AG04450 (cell line): Measurements from ENCODE around the gene FERMT3. TPM values are rescaled to one million over a fixed set of nuclear protein-coding genes. Genes with fewer than 3 reads are reported as not detected.
"Not testable (repeated sequence)": the region's sequence is repeated elsewhere in the genome, so short reads cannot be mapped to it uniquely, and the experiment has no call there.

ENCODE experiments used
- CTCF ChIA-PET: fragments of 300-600, 350-600 bp; formaldehyde crosslinking; extraction: SDS; loops from one replicate; lab custom pipeline; 2022; ENCODE audit warnings: antibody characterized with exemption, inconsistent platforms; lab: Charles Lee
- POLR2A ChIA-PET: fragments of 350-600 bp; formaldehyde crosslinking; extraction: SDS; loops from one replicate; lab custom pipeline; 2021; ENCODE audit warnings: antibody characterized with exemption, inconsistent platforms; lab: Yijun Ruan, JAX
- DNase-seq: peaks from one replicate; pipeline ENCODE4 v3.0.0-alpha.2; 2011; ENCODE audit warnings: low read depth, low spot score
- H3K27ac ChIP-seq: one replicate; pipeline ENCODE4 v1.5.1; 2012; ENCODE audit warnings: low read depth, low read length, control low read depth
- H3K27me3 ChIP-seq: one replicate; pipeline ENCODE4 v1.6.0; 2012; ENCODE audit warnings: low read length; ENCODE audit not compliant: control insufficient read depth, insufficient read depth
- H3K4me3 ChIP-seq: 2 replicates; pipeline ENCODE4 v1.5.1; 2011; ENCODE audit warnings: mild to moderate bottlenecking, low read depth, low read length, control low read depth
- H3K9me3 ChIP-seq: 2 replicates; pipeline ENCODE4 v1.5.1; 2012; ENCODE audit warnings: low read length; ENCODE audit not compliant: control insufficient read depth, insufficient read depth
- polyA minus RNA-seq: library from RNA; depleted of rRNA, polyadenylated mRNA; stranded (reverse); fragments of >200 nt; gene quantifications from 2 replicates; pipeline ENCODE4 v1.2.3, GENCODE V29; 2011; rRNA and poly(A)+ RNA removed
- polyA plus RNA-seq: library from polyadenylated mRNA; depleted of rRNA; stranded (reverse); fragments of >200 nt; gene quantifications from 2 replicates; pipeline ENCODE4 v1.2.3, GENCODE V29; 2011; rRNA removed
- TF ChIP-seq, protein P1 (sequence below): IDR thresholded peaks from 2 replicates; pipeline ENCODE4 v1.5.1; 2011; ENCODE audit warnings: low read depth, low read length, control low read depth, inconsistent platforms

FERMT3 gene
- 0.38 and 0.72 TPM in 2 replicates for polyA plus RNA-seq
- 0.26 TPM in 1 of 2 replicates, not detected in the other for polyA minus RNA-seq

DNA sequence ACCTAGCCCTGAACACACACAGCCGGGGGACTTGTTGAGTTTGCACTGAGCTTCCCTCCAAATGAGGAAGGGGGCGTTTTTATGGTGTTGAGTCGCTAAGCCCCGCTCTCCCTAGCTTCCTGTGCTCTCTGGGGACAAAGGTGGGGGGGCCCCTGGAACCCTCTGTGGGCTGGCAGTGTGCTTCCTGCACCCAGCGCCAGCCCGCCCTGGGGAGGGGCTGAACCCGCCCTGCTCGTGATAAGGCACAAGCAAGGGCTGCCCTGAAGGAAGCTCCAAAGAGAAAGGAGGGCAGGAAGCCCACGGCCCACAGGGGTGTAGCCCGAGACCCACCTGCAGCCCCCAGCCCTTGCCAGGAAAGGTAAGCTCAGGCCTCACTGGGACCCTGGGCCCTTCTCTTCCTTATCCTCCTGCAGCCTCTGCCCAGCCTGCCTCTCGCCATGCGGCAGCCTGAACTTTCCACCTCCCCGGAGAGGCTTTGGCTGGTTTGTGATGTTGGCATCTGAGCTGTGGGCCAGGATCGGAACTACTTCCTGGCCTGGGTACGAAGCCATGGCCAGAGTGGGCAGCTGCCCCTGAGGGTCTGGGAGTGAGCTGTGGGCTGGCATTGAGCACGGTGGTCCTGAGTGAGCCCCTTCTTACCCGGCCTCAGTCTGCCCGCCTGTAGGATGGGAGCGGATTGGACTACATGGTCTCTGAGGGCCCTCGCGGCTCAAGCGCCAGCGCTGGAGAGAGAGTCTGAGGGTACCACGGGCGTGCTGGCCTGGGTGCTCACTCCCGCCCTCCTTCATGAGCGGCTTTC is at the start of gene FERMT3:
TSS of gene FERMT3 (plus strand) at position 265 of the 799 bp plus-strand sequence. CDS start 644 bp downstream, outside the sequence.
- no peaks in the 10 kb centered on the region; the same call in 1 of the 2 replicates for H3K9me3 ChIP-seq
- peak within 1 kb of the TSS; percentile 57 for H3K27ac ChIP-seq
- ChIA-PET POLR2A (interaction anchor here (1.0 to 3.4 kb wide), 5 partner anchors 11 to 111 kb away, joined by 3 to 27 read pairs (median 5); partner anchors contain the start of genes NUDT22, PRDX5, STIP1 and TRMT112), CTCF (interaction anchor here (0.5 to 6.8 kb wide), 8 partner anchors 9 to 206 kb away, joined by 3 to 125 read pairs (median 14); partner anchors contain the start of gene PLCB3)
- TF ChIP-seq, protein P1, sequence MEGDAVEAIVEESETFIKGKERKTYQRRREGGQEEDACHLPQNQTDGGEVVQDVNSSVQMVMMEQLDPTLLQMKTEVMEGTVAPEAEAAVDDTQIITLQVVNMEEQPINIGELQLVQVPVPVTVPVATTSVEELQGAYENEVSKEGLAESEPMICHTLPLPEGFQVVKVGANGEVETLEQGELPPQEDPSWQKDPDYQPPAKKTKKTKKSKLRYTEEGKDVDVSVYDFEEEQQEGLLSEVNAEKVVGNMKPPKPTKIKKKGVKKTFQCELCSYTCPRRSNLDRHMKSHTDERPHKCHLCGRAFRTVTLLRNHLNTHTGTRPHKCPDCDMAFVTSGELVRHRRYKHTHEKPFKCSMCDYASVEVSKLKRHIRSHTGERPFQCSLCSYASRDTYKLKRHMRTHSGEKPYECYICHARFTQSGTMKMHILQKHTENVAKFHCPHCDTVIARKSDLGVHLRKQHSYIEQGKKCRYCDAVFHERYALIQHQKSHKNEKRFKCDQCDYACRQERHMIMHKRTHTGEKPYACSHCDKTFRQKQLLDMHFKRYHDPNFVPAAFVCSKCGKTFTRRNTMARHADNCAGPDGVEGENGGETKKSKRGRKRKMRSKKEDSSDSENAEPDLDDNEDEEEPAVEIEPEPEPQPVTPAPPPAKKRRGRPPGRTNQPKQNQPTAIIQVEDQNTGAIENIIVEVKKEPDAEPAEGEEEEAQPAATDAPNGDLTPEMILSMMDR: no peak
- no peaks in the 10 kb centered on the region for H3K27me3 ChIP-seq
- no peak for DNase-seq
- no peak within 1 kb of the TSS for H3K4me3 ChIP-seq

DNA sequence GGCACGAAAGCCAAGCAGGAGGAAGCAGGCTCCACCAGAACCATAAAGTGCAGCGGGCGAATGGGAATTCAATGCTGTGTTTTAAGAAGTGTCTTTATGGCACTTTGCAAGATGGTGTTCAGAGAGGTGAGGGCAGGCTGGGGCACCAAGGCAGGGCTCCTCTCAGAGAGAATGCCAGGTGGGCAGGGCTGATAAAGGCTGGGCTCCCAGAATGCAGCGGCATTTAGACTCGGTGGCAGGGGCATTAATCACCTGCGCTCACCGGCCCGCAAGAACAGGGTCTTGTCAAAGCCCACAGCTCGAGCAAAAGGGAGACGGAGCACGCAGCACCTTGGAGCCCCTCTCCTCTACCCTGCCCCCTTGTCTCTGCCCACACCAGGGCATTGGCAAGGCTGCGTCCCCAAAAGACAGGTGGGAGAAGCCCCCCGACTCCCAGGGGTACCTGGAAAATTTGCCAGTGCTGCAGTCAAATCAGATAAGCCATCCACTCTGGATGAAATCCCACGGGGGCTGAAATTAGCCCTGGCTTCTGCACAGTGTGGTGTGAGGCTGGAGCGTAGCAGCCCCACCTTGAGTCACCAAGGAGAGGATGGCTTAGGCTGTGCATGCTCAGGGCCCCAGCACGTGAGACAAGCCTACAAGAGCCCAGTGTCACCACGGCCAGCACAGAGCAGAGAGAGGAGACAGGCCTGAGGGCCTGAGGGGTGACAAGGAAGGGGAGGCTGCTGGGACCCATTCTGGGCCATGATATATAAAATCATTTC is 48.7 kb upstream of the FERMT3 start:
- ChIA-PET POLR2A (no interaction called here), CTCF (no interaction called here)
- TF ChIP-seq, protein P1: no peak
- H3K4me3 ChIP-seq: no peak overlapping the region
- no peaks in the 10 kb centered on the region for H3K9me3 ChIP-seq
- H3K27ac ChIP-seq: no peak overlapping the region
- DNase-seq: no peak
- H3K27me3 ChIP-seq: no peaks in the 10 kb centered on the region

DNA sequence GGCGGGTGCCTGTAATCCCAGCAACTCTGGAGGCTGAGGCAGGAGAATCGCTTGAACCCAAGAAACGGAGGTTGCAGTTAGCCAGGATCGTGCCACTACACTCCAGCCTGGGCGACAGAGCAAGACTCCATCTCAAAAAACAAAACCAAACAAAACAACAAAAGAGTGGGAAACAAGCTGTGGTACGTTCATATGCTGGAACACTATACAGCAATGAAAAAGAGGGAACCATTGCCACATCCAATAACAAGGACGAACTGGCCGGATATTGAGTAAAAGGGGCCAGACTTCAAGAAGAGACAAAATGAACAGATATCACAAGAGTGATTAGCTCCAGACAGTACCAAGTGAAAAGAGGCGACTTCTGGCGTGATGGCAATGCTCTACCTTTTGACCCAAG is 45.5 kb upstream of the FERMT3 start:
- H3K27me3 ChIP-seq: no peaks in the 10 kb centered on the region
- no peak overlapping the region for H3K27ac ChIP-seq
- TF ChIP-seq, protein P1: no peak
- H3K9me3 ChIP-seq: no peaks in the 10 kb centered on the region; the same call in 1 of the 2 replicates
- H3K4me3 ChIP-seq: no peak overlapping the region
- CTCF ChIA-PET: interaction anchor here (3.3 kb wide), 1 partner anchor 8 kb away, joined by 14 read pairs; no protein-coding TSS in a partner anchor
- POLR2A ChIA-PET: no interaction called here
- no peak for DNase-seq

DNA sequence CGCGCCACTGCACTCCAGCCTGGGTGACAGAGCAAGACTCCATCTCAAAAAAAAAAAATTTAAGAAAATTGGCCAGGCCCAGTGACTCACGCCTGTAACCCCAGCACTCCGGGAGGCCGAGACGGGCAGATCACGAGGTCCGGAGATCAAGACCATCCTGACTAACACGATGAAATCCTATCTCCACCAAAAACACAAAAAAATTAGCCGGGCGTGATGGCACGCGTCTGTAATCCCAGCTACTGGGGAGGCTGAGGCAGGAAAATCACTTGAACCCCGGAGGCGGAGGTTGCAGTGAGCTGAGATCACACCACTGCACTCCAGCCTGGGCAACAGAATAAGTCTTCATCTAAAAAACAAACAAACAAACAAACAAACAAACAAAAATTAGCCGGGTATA is 43.8 kb upstream of the FERMT3 start:
- H3K4me3 ChIP-seq, POLR2A ChIA-PET, H3K27ac ChIP-seq, DNase-seq, H3K27me3 ChIP-seq, H3K9me3 ChIP-seq: not testable (repeated sequence)
- CTCF ChIA-PET: interaction anchor here (1.2 to 3.3 kb wide), 3 partner anchors 10 to 15 kb away, joined by 3 to 14 read pairs (median 4); no protein-coding TSS in a partner anchor

DNA sequence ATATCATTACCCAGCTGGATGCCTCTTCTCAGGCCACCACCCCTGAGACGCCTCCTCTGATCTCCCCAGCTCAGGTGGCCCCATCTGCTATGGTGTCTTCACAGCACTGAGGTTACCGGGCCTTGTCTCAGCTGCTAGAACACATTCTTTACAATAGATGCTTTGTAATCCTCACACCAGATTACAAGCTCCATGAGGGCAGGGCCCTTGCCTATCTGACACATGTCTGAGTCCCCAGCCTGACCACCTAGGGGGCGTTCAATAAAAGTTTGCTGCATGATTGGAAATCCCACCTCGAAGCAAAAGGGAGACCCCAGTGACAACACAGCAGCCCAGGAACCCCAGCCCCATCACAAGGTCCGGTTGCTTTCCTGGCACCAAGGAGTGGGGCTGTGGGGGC is 42.6 kb upstream of the FERMT3 start:
- CTCF ChIA-PET: interaction anchor here (1.2 to 3.3 kb wide), 2 partner anchors 11 to 16 kb away, joined by 3 to 14 read pairs; no protein-coding TSS in a partner anchor
- TF ChIP-seq, protein P1: no peak
- DNase-seq: no peak
- Histone ChIP-seq H3K4me3 (no peak overlapping the region), H3K27ac (no peak overlapping the region), H3K27me3 (no peaks in the 10 kb centered on the region), H3K9me3 (no peaks in the 10 kb centered on the region; the same call in 1 of the 2 replicates)
- POLR2A ChIA-PET: interaction anchor here (0.9 kb wide), 1 partner anchor 21 kb away, joined by 6 read pairs; no protein-coding TSS in a partner anchor
